CD14-positive monocyte (primary cell): ENCODE measurements around the gene SPECC1L. TPM values are rescaled to one million over a fixed set of nuclear protein-coding genes. Genes with fewer than 3 reads are reported as not detected.

ENCODE experiments used
- DNase-seq, 3 donors: peaks; one replicate each; pipeline ENCODE4 v3.0.0-alpha.2; 2011 to 2022
- H2AFZ ChIP-seq: 2 replicates; pipeline ENCODE4 v1.6.0; 2012; ENCODE audit warnings: mild to moderate bottlenecking, low read depth, low read length, inconsistent platforms; ENCODE audit not compliant: insufficient read depth, poor library complexity, severe bottlenecking
- H3K27ac ChIP-seq, 2 donors: 1 replicate in 1 of 2; 2 replicates in 1 of 2; pipeline ENCODE4 v1.5.1; 2012 to 2013; ENCODE audit warnings: low read length in 2 of 2, control low read depth in 1 of 2, inconsistent platforms in 1 of 2, low read depth in 1 of 2, mild to moderate bottlenecking in 1 of 2
- H3K27me3 ChIP-seq, 2 donors: one replicate each; pipeline versions ENCODE4 v1.6.0 to v1.6.1; 2011 to 2013; ENCODE audit warnings: low read length in 2 of 2; ENCODE audit not compliant: control insufficient read depth in 2 of 2, insufficient read depth in 2 of 2
- H3K36me3 ChIP-seq, 2 donors: replicated peaks in 1 of 2; 1 replicate in 1 of 2; 2 replicates in 1 of 2; pipeline versions ENCODE4 v1.5.1 to v1.6.1; 2012 to 2013; ENCODE audit warnings: low read length in 2 of 2, control low read depth in 1 of 2, inconsistent platforms in 1 of 2, mild to moderate bottlenecking in 1 of 2; ENCODE audit not compliant: insufficient read depth in 2 of 2, control insufficient read depth in 1 of 2
- H3K4me1 ChIP-seq, 2 donors: 1 replicate in 1 of 2; 2 replicates in 1 of 2; pipeline versions ENCODE4 v1.5.1 to v1.6.1; 2012 to 2013; ENCODE audit warnings: low read length in 2 of 2, control low read depth in 1 of 2, inconsistent platforms in 1 of 2, mild to moderate bottlenecking in 1 of 2, moderate library complexity in 1 of 2; ENCODE audit not compliant: insufficient read depth in 2 of 2, control insufficient read depth in 1 of 2
- H3K4me2 ChIP-seq: replicated peaks from 2 replicates; pipeline ENCODE3; 2012; ENCODE audit warnings: low read length, moderate library complexity, mild to moderate bottlenecking; ENCODE audit not compliant: poor library complexity, severe bottlenecking; ENCODE audit errors: extremely low read depth
- H3K4me3 ChIP-seq, 3 experiments: fragments of 200-600 bp in 1 of 3; sonication (generic) in 1 of 3; replicated peaks in 1 of 3; 1 replicate in 2 of 3; 2 replicates in 1 of 3; pipeline ENCODE4 v1.5.1; 2011 to 2013; ENCODE audit warnings: low read length in 3 of 3, mild to moderate bottlenecking in 3 of 3, control low read depth in 2 of 3, low read depth in 2 of 3, inconsistent platforms in 1 of 3, moderate library complexity in 1 of 3
- H3K79me2 ChIP-seq: 2 replicates; pipeline ENCODE4 v1.6.0; 2012; ENCODE audit warnings: mild to moderate bottlenecking, control low read depth, inconsistent platforms, low read length, moderate library complexity; ENCODE audit not compliant: insufficient read depth
- H3K9ac ChIP-seq: 2 replicates; pipeline ENCODE4 v1.6.0; 2017; ENCODE audit warnings: low read length, mild to moderate bottlenecking; ENCODE audit not compliant: insufficient read depth, poor library complexity, severe bottlenecking
- H3K9me3 ChIP-seq, 2 donors: replicated peaks in 1 of 2; 1 replicate in 1 of 2; 2 replicates in 1 of 2; pipeline versions ENCODE4 v1.5.1 to v1.6.1; 2012 to 2013; ENCODE audit warnings: low read length in 2 of 2, control low read depth in 1 of 2; ENCODE audit not compliant: control insufficient read depth in 1 of 2, insufficient read depth in 1 of 2
- H4K20me1 ChIP-seq: 2 replicates; pipeline ENCODE4 v1.6.0; 2012; ENCODE audit warnings: mild to moderate bottlenecking, low read length, control low read depth, moderate library complexity; ENCODE audit not compliant: insufficient read depth
- H3K27ac Mint-ChIP-seq, 7 donors: one replicate each; pipeline ENCODE4 v1.8.0; 2020; ENCODE audit warnings: mild to moderate bottlenecking in 7 of 7, mixed read lengths in 7 of 7, moderate library complexity in 6 of 7, inconsistent platforms in 2 of 7
- H3K27me3 Mint-ChIP-seq, 3 donors: one replicate each; pipeline ENCODE4 v1.8.0; 2021 to 2022; ENCODE audit warnings: low read depth in 3 of 3, mild to moderate bottlenecking in 3 of 3, mixed read lengths in 3 of 3, moderate library complexity in 3 of 3, inconsistent platforms in 1 of 3
- H3K36me3 Mint-ChIP-seq, 2 donors: one replicate each; pipeline ENCODE4 v1.8.0; 2020; ENCODE audit warnings: mixed read lengths in 2 of 2, inconsistent platforms in 1 of 2, mild to moderate bottlenecking in 1 of 2
- H3K4me1 Mint-ChIP-seq: one replicate; pipeline ENCODE4 v1.8.0; 2020; ENCODE audit warnings: mild to moderate bottlenecking, mixed read lengths
- H3K4me3 Mint-ChIP-seq, 2 donors: one replicate each; pipeline ENCODE4 v1.8.0; 2020; ENCODE audit warnings: mild to moderate bottlenecking in 2 of 2, mixed read lengths in 2 of 2, moderate library complexity in 1 of 2
- H3K9me3 Mint-ChIP-seq, 7 donors: one replicate each; pipeline ENCODE4 v1.8.0; 2020 to 2022; ENCODE audit warnings: mixed read lengths in 7 of 7, mild to moderate bottlenecking in 6 of 7, moderate library complexity in 6 of 7, inconsistent platforms in 2 of 7
- CTCF ChIP-seq: fragments of 200-600 bp; IDR thresholded peaks from one replicate; pipeline ENCODE4 v1.8.0; 2022; ENCODE audit warnings: antibody characterized with exemption, mild to moderate bottlenecking
- WGBS: methylation state at CpG from one replicate; pipeline ENCODE4 v1.1.5; 2013; ENCODE audit warnings: missing lambda C conversion rate; ENCODE audit not compliant: insufficient coverage; 5-methylcytosine and 5-hydroxymethylcytosine counted together
- intact Hi-C, 2 donors: fragments of 100-400 bp; cut with micrococcal nuclease; formaldehyde crosslinking; loops; one replicate each; pipeline versions ENCODE4 v1.15.0 to v1.15.1; 2023
- polyA plus RNA-seq, 3 donors: library from polyadenylated mRNA; depleted of rRNA in 1 of 3; unstranded in 2 of 3; stranded (reverse) in 1 of 3; fragments of 300-500 nt in 2 of 3; fragments of >200 nt in 1 of 3; fragmentation: Illumina TruSeq in 2 of 3; gene quantifications; 1 replicate in 2 of 3; 2 replicates in 1 of 3; pipeline ENCODE4 v1.2.3, GENCODE V29; 2012 to 2021

SPECC1L gene
- polyA plus RNA-seq, 3 donors: 2.5 to 7.2 (median 4.9) TPM

GRCh38 chr22:24405631-24406321, 135.1 kb downstream of the SPECC1L start:
- H3K79me2 ChIP-seq: no peaks in the 10 kb centered on the region
- H3K4me3 ChIP-seq: no peak overlapping the region
- WGBS: 96% methylated on average over 5 of the region's 12 CpGs
- intact Hi-C loops: no loop called here
- peaks cover 28% of the 10 kb centered on the region in 2 donors for H3K4me1 ChIP-seq
- Mint-ChIP-seq H3K4me3 (no peak overlapping the region), H3K36me3 (peaks cover 46 to 69% of the 10 kb centered on the region in 2 donors), H3K27ac (peak overlapping the region in 1 of 7 donors; percentile 21), H3K9me3 (peaks cover 0 to 4% (median 0%) of the 10 kb centered on the region in 7 donors), H3K27me3 (peaks cover 2% of the 10 kb centered on the region in 3 donors), H3K4me1 (peaks cover 42% of the 10 kb centered on the region)
- no peak overlapping the region for H3K27ac ChIP-seq
- no peak overlapping the region for H2AFZ ChIP-seq
- peaks cover 12 to 37% of the 10 kb centered on the region in 2 donors for H3K36me3 ChIP-seq
- DNase-seq: peak in 1 of 3 donors; percentile 10
- no peak overlapping the region for H3K9ac ChIP-seq
- no peak for TF ChIP-seq CTCF
- no peaks in the 10 kb centered on the region for H3K27me3 ChIP-seq
- H3K4me2 ChIP-seq: no peak overlapping the region
- no peaks in the 10 kb centered on the region for H3K9me3 ChIP-seq
- H4K20me1 ChIP-seq: peaks cover 22% of the 10 kb centered on the region

GRCh38 chr22:24406322-24407277, 136.0 kb downstream of the SPECC1L start:
- Histone ChIP-seq H3K9ac (no peak overlapping the region), H4K20me1 (peaks cover 19% of the 10 kb centered on the region)

More at GRCh38 chr22:24406322-24407277, 136.0 kb downstream of the SPECC1L start:
- H3K27me3 ChIP-seq: no peaks in the 10 kb centered on the region
- no peak overlapping the region for H3K27ac ChIP-seq
- no peak overlapping the region for H3K4me3 Mint-ChIP-seq
- peaks cover 0 to 2% (median 2%) of the 10 kb centered on the region in 3 donors for H3K27me3 Mint-ChIP-seq
- no peak for TF ChIP-seq CTCF
- H3K36me3 ChIP-seq: peaks cover 15 to 42% of the 10 kb centered on the region in 2 donors
- H3K27ac Mint-ChIP-seq: peak overlapping the region in 1 of 7 donors; percentile 9
- peaks cover 33% of the 10 kb centered on the region for H3K4me1 Mint-ChIP-seq
- H3K9me3 Mint-ChIP-seq: peaks cover 0 to 4% (median 0%) of the 10 kb centered on the region in 7 donors
- peaks cover 45 to 75% of the 10 kb centered on the region in 2 donors for H3K36me3 Mint-ChIP-seq
- H3K4me1 ChIP-seq: peaks cover 20% of the 10 kb centered on the region in 2 donors
- H3K4me2 ChIP-seq: no peak overlapping the region
- DNase-seq: no peak
- no peaks in the 10 kb centered on the region for H3K79me2 ChIP-seq
- no peaks in the 10 kb centered on the region for H3K9me3 ChIP-seq
- no peak overlapping the region for H3K4me3 ChIP-seq
- H2AFZ ChIP-seq: no peak overlapping the region
- intact Hi-C loops: no loop called here
- WGBS: 78% methylated on average over 3 of the region's 19 CpGs
